ENCODE measurements around the gene GMDS.

DNA sequence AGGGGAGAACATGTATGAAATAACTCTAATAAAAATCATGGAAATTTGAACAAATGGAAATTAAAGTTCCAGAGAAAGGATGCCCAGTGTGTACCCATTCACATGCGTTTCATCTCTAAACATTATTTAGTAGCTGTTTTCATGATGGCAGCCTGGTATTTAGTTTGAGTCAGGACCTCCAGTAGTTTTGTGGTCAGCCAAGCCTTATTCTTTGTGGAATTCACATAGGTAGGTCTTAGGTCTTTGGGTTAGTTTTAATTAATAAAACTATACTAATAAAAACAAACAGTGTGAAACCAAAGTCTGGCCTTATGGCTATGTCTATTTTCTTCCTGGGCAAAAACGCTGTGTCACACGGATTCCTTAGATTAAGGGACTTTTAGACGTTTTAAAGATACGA, 497.9 kb downstream of the GMDS start:
- TF ChIP-seq POLR2A (IDR thresholded peaks at IDR 0.05) (no peak), POLR2AphosphoS5 (IDR thresholded peaks at IDR 0.05; ENCODE audit: insufficient read depth in 1 of 2, low read depth in 1 of 2) (no peak)
- TF ChIP-seq, protein P1, sequence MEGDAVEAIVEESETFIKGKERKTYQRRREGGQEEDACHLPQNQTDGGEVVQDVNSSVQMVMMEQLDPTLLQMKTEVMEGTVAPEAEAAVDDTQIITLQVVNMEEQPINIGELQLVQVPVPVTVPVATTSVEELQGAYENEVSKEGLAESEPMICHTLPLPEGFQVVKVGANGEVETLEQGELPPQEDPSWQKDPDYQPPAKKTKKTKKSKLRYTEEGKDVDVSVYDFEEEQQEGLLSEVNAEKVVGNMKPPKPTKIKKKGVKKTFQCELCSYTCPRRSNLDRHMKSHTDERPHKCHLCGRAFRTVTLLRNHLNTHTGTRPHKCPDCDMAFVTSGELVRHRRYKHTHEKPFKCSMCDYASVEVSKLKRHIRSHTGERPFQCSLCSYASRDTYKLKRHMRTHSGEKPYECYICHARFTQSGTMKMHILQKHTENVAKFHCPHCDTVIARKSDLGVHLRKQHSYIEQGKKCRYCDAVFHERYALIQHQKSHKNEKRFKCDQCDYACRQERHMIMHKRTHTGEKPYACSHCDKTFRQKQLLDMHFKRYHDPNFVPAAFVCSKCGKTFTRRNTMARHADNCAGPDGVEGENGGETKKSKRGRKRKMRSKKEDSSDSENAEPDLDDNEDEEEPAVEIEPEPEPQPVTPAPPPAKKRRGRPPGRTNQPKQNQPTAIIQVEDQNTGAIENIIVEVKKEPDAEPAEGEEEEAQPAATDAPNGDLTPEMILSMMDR (IDR thresholded peaks at IDR 0.05): no peak

Data from vagina (tissue), 2 donors.